T-helper 1 cell (primary cell): ENCODE results near the gene HOXB7.
A peak's percentile ranks its signal among the peaks of the same experiment; 100 is the strongest.

Experiments
- DNase-seq, 5 donors: peaks; one replicate each; pipeline ENCODE4 v3.0.0-alpha.2; 2012 to 2020

Gene HOXB7

DNA sequence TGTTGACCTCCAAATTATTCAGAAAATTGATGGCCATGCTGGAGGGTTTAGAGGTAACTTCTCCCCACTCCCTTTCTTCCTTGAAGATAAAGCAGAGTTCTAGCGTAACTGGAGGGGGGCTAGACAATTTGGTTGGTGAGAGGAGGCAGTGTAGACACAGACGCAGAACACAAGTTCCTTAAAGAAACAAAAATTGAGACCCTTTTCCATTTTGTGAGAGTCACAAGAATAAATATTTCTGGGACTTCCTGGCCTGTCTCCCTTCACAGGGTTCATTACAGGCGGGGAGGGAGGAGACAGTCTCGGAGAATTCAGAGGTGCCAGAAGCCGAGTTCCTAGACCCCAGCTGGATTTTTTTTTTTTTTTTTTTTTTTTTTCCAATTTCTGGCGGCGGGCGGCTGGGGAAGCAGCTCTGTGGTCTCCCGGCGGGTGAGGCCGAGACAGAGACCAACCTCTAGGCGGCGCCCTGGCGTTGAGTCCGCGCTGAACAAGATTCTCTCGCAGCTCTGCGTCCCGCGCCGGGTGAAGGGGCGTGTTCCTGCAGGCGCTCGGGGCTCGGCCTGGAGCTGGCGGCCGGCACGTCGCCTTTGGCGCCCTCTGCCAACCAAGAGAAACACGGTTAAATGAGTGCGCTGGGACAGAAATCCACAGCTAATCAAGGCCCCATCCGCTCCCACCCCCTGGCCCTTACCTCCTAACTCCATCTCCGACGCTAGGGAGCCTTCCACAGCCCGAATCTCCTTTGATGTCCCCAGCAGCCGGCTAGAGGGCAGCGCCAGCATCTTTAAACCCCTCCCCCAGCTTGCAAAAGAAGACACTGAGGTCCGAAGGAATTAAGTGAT is 25.6 kb upstream of the HOXB7 start:
- DNase-seq: peak in 4 of 5 donors; percentile 46 to 63 (median 54)

DNA sequence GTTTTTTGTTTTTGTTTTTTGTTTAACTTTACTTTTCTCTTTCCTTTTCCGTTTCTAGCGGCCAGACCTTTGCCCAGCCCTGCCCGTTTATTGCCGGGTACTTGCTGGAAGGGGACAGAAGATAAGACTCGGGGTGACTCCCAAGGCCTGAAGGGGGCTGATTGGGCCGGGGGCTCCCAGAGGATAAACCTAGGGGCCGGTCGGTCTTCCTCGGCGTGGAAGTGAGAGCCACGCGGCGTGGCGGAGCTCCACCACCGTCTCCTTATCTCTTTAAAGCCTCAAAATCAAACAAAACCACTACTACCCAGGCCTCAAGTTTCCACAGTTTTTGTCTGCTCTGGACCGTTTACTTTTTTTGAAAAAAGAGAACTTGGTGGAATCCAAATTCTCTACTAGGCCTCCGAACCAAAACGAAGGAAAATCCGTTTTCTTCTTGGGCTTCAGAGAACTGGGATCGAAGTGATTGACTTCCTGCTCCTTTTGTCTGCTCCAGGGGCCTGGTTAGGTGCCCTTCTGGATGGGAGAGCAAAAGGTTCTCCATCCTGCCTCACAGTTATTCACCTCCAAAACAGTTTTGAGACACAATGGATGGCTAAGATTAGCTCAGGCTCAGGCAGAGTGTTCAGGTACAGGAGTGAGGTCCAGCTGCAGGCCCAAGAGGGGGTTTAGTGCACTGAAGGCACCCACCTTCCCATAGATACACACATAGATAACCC is 23.8 kb upstream of the HOXB7 start:
- DNase-seq: no peak

DNA sequence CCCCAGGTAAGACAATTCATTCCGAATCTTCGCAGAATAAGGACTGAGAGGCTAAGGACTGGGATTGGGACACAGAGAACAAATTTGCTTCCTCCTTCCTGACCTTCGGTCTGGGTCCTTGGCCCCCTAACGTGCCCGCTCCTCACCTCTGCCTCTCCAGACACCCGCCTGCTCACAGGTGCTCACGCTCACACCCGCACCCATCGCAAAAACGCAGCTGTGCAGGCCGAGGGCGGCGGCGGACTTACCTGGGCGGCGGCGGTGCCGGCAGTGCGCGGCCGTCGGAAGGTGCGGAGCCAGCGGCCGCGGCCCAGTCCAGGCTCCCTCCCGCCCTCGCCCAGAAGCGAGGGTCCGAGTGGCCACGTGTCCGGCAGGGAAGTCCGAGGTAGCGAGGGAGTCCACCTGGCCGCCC is 22.5 kb upstream of the HOXB7 start:
- DNase-seq: no peak

DNA sequence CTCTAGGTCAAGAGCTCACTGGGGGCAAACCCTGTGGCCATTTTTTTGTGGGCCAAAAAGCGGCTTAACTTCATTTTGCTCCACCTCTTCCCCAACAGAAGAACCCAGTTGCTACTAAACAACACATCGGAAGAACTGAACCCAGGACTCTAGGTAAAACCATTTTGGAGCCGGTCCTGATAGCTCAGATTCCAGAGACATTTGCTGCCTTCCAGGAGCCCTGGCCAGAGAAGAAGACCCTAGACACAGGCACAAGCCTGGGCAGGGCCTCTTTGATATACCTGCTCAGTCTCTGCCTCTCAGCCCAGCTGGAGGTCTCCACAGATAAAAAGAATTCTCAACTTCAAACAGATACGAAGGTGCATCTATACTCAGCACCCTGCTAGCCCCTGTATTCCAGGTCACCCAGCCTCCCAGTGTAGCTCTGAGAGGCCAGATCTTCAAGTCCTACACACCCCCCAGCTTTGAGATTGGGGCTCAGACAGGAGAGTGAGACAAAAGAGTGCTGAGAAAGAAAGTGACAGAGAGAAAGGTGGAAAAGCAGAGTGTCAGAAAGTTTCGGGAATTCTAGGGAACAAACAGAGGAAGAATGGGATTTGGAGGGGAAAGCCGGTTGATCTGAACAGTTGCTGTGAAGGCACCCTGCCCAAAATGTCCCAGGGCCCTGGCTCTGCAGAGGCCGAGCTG is 21.9 kb upstream of the HOXB7 start:
- DNase-seq: no peak

DNA sequence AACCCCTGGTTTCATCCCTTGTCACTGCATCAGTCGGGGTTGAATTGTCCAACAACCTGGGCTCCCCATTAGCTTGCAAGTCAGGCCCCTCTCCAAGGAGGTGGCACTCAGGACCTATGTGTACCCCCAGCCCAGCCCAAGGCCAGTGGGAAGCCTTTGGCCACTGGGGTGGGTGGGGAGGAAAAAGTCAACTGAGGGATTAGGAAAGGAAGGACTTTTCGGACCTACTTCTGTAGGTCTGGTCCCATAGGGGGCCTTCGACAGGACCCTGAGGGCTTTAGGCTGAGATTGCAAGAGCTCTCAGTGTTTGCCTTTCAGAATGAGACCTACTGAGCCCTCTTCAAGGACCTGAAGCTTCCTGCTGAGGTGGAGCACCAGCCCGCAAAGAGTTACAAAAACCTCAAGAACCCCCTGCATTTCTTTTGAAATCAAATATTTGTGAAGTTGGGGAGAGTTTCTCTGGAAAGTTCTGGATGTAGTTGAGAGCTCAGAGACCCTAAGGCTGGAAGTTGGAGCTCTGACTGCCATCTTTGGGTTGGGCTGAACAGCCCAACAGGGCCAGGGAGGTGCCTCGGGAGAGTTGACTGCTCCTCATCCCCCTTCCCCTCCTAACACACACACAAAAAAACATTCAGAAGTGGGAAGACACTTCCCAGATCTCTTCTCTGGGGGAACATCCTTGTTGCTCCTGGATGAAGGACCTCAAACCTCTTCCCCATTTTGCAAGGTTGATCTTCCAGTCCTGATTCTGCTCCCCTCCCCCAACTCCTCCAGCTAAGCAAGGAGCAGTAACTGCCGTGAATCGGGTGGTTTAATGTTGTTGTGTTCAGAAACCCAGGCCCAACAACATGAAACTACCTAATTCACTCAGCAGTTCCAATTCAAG is 21.1 kb upstream of the HOXB7 start:
- no peak for DNase-seq

DNA sequence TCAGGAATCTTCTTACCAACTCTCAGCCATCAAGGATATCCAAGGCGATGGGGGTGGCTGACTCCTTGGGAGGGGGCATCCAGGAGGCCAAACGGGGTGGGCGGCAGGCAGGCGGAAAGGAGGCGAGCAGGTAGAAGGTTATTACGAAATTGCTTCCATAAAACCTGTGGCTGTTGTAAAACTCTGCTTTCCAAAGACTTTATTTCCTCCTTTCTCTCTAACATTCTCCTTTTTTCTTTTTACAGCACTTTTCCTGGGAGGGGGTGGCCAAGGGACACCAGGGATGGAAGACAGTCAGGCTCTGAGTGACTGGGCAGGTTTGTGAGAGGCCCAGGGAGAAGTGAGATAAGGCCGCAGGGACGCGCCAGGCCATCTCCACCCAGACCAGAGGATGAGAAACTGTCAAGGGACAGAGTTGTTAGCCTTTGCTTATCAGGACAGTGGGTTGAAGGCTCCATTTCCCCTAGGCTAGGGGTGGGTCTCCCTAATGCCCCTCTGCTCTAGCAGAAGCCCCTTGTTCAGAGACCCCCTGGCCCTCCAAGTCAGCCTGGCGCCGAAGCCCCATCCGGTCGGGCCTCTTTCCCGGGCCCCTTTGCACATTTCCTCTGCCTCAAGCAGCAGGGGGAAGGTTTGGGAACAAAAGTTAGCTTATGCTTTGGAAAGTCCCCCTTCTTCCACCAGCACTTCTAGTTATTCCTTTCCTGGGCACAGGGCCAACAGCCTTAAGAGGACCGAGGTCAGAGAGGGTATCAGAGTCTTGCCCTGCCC is 20.3 kb upstream of the HOXB7 start:
- no peak for DNase-seq

DNA sequence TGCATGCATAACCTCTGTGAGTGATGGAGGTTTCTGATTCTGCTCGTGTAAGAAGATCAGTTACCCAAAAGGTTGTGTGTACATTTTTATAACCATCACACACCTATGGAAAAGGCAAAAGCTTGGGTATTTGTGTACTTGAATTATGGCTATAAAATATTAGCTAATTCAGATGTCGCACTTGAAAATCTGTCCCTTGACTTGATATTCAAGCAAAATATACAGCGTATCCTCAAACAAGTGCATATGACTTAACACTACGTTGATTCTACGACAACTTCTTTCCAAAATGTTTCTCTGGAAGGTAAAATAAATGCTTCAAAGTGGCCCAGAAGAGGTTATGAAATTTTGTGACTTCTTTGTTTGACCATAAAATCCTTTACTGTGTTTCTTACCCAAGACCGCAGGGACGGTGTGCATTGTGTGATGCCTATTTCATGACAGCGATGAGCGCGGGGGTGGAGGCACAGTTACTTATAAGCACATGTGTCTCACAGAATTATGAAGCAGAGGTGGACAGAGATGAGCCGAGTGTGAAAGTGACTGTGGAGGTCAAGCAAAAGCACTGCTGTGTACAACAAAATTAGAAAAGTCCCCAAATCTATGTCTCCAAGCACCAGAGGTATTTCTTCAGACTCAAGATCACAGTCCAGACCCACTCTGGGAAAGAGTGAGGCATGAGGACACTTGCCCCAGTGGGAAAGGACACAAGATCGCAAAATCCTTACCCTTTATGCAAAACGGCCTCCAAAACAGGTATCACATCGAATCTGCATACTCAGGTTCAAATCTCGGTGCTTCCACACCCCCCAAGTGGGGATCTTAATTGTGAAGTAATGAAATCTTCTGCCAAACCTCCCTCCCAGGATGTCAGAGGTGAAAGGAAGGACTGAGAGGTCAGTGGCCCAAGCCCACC is 19.4 kb upstream of the HOXB7 start:
- DNase-seq: no peak

DNA sequence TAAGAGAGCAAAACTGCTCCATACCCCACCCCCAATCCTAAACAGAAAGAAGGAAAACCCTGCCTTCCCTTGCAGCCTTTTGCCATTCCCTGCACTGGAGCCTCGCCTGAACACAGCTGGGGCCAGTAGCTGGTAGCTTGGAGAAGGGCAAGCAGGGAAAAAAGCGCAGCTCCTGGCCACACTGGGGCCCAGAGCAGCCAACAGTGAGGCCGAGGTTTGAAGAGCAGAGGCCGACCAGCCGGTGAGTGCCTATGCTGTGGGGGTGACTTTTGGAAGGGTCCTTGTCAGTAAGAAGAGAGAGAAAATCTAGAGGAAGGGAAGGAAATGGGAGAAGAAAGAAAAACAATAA is 18.6 kb upstream of the HOXB7 start:
- no peak for DNase-seq

DNA sequence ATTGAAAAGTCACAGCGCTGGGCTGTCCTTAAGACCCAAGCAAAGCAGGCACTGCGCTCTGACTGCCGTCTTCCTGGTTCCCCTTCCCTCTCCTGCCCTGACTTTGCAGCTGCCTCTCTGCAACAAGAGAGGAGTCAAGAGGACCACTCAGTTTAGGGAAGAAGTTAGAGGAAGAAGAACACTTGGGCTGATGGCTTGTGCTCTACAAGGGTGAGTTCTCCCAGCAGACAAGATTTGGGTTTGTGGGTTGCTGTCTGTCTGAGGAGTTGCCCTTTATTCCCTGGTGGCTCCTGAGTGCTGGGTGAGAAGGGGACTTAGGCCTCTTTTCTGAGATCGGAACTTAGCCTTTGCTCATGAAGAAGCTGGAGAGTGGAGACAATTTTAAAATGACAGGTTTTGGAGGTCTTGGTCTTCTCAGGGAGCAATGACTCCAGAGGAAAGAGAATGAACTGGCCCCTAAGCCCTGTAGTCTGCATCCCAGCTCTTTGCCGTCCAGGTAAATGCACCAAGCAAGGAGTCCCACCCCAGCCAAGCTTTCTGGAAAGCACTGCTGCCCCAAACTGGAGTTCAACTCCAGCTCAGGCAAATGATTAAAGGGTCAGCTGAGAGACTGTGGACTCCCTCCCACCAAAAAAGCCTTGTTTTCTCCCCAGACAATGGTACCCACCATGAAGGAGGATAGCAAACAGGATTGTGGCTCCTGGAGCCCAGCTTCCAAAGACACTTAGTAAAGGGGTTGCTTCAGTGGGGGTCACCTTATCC is 18.0 kb upstream of the HOXB7 start:
- no peak for DNase-seq

DNA sequence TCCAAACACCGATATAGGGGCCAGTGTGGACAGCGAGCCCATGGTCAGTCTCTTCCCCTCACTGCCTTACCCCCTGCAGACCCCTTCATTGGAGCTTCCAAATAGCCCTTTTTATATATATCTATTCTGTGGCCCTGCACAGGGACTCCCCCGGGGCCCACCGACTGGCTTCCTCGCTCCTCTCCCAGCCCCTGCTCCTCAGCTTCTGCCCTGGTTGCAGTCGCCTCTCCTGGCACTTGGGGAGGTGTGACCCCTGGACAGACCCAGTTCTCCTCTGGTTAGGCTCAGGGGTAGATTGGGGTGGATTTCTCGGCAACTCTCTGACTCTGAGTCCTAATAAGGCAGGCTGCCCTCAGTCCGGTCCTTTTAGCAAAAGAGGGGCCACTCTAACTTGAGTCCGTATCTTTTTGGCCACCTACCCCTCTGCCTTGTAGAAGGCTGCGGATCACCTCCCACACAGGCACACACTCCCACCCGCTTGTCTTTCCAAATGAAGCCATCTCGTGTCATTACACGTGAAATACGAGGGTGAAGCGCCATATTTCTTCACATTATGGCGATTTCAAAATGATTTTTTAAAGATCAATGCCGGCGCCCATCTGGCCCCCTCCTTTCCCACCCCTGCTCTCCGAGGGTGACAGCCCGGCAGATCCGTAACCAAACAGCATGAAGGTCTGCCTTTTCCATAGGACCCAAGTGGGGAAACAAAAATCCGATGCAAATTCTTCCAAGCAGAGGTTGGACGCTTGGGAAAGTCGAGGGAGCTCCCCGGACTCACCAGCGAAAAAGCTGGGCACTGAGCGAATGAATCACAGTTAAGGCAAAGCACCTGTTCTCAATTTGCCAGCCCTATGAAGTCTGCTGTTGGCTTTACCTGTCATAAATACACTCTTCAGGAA is 17.1 kb upstream of the HOXB7 start:
- DNase-seq: no peak

DNA sequence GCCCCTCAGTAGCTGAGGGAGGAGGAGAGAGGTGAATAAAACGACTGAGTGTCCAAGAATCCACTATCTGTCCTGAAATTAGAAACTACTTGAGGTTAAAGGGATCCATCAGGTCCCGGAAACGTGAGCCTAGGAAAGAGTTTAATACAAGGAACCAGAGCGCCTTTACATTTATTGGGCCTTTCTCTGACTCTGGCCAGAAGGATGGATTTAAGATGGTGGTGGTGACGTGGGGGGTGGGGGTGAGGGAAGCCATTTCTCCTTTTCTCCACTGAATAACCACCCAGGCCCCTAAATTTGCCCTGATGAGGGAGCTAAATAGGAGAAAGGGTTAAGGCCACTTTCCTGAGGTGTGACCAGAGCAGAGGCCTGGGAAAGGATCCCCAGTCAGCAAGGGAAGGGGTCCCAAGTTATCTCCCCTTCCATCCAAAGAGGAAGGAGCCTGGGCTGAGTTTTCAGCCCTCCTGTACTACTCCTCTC is 16.3 kb upstream of the HOXB7 start:
- no peak for DNase-seq

DNA sequence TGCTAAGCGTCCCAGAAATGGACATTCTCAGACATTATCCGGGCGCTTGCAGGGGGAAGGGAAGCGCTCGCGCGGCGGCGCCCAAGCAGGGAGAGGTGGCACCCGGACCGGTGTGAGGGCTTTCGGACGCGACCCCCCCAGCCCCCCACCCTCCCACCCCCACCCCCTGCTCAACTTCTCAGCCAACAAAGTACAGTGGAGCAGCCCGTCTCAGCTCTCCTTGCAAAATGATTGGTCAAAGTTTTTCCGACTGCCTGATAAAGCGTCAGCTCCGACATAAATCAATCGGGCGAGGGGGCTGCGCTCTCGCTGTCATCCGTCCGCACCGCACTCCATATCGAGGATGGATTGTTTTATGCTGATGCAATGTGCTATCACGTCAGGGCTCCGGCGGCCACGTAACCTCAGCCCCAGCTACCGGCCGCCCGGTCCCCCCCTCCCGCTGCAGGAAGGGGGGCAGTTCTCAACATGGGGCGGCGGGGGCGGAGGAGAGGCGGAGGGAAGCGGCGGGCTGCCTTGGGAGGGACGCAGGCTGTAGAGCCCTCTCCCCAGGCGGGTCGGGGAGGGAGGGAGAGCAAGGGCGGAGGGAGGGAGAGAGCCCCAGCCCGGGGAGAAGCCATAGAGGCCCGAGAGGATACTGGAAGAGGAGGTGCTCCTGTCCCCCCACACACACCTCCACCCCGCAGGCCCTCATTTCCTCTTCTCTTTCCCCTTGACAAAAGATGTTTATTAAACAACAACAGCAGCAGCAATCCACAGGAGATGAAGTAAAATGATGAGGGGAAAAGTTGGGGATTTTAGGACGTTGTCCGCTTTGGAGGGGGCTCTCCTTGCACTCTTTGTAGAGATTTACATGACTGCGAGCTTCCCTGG is 15.7 kb upstream of the HOXB7 start, which contains the start of gene HOXB9:
Gene HOXB9, minus strand, starts transcription at position 114 of the 873 bp plus-strand sequence. Its CDS starts 89 bp downstream, at position 25.
- peak in 2 of 5 donors; percentile 31 to 38 for DNase-seq

DNA sequence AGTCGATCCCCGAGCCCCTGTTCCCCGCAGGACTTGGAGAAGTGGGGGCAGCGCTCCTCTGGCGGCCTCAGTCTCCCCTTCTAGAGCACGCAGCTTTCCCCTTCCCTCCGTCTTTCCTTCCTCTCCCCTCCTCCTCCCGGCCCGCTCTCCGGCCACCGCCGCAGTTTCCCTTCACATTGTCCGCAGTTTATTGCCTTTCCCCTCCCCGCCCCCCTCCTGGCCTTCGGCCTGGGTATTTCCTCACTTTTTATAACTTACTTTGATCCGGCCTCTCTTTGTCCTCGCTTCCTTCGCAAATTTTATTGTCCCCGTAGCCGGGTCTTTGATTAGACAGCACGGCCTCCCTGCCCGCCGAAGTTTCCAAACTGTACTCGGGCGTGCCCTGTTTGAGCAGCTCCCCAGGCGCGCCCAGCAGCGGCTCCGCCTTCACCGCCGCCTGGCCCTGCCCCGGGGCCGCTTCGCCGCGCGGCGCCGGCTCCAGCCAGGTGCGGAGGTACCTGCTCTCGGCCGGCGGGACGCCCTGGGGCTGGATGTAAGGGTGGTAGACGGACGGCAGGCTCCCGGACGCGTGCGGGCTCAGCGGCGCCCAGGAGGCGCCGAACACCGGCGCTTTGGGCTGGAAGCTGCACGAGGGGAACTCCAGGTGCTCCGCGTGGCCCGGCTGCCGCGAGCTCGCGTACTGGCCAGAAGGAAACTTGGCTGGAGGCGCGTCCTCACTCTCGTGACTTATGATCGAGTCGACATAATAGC is 14.9 kb upstream of the HOXB7 start:
- DNase-seq: peak in 2 of 5 donors; percentile 21 to 32

DNA sequence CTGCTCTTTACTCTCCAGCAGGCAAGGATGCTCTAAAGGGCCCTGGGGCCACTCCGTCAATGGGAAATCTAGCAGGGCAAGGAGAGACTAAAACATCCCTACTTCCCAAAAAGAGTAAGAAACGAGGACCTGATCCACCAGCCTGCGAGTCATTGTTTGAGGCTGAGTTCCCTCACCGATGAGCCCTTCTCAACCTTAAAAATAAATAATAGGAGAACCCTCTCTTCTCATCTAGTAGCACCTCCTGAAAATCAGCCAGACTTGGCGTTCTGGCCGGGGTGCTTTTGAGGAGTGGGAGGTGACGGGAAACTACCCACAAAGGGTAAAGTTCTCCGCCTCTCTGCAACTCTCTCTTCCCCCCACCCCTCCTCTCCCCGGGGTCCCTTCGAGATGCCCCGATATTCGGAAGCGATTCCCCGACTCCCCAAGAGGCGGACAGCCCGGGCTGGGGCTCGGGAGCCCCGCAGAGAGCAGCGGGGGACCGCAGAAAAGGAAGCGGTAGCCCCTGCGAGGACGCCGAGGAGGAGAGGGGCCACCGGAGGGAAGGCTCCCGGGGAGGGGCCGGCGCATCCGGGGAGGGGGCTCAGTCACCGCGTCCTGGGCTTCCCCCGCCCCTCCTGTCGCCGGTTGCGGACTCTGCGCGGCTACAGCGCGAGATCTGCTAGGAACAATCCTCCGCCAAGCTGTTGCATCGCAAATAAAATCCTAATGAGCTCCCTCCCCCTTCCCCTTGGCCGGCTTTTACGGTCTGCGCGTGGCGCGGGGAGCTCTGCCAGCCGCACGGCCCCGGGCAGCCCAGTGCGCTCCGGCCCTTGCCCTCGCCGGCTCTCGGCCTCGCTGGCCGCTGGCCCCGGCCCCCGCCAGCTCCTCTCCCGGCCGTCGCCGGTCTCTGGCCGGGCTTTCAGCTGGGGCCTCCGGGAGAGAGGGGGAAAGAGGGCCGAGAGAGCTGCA is 14.0 kb upstream of the HOXB7 start:
- DNase-seq: peak in 1 of 5 donors; percentile 28

DNA sequence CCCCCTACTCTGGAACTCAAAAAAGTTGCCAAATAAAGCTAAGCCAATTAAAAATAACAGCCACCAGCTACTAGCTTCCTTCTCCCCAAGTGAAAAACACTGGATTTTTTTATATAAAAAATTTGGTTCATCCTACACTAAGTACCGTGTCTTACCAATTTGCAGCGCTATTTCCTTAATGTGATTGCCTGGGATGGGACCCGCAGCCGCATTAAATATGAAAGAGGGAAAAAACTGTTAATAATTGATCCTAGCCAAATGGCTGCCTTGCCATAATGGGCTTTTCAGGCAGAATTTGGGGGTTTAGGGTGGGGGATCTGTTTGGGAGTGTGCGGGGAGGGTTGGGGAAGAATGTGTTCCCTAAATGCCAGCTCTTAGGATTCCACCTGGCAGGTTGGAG is 13.3 kb upstream of the HOXB7 start:
- no peak for DNase-seq
